Mammary epithelial cell (primary cell): ENCODE measurements around the gene SMAD7.

ENCODE experiments used
- CTCF ChIP-seq, 2 donors: IDR thresholded peaks in 1 of 2; conservative IDR thresholded peaks in 1 of 2; 2 replicates each; pipeline ENCODE4 v1.5.1; 2011 to 2012; ENCODE audit warnings: inconsistent platforms in 2 of 2, low read length in 2 of 2, mild to moderate bottlenecking in 2 of 2, control low read depth in 1 of 2, low read depth in 1 of 2; ENCODE audit not compliant: insufficient read depth in 1 of 2; ENCODE audit errors: extremely low read depth in 1 of 2
- EZH2 ChIP-seq: IDR thresholded peaks from 2 replicates; pipeline ENCODE4 v1.6.1; 2012; ENCODE audit warnings: low read length, inconsistent platforms, borderline replicate concordance

- TF ChIP-seq CTCF (conservative IDR thresholded peaks at IDR 0.05 in 1 of 2, IDR thresholded peaks at IDR 0.05 in 1 of 2; ENCODE audit: extremely low read depth in 1 of 2, insufficient read depth in 1 of 2, low read depth in 1 of 2, low read length in 2 of 2) (no peak), EZH2 (no peak)
Observed at GRCh38 chr18:48899558-48900174, 51.1 kb downstream of the SMAD7 start.
